ENCODE data around the gene RUSC1.

GRCh38 chr1:155321639-155322503 lies 1.2 kb downstream of the RUSC1 start:
- no peak for TF ChIP-seq CTCF (IDR thresholded peaks at IDR 0.05)
- TF ChIP-seq POLR2A (IDR thresholded peaks at IDR 0.05) = no peak

Data from heart left ventricle (tissue), 13 donors.